Measurements from ENCODE around the gene OR52J3.

DNA sequence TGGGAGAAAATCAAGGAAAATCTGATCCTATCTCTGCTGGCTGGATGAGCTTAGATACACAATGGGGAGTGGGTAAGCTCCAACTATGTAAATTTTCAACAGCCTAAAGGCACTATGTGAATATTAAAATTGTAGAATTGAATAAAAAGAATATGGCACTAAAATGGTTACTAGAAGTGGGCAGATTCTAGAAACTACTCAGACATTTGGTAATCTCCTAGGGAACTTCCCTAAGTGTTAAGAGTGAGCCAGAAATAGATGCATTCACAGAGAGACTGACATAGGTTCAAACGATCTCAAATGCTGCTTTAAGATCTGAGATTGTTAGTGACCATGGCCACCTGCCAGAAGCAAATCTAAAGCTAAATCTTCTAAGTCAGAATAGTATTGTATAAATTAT, 18.7 kb downstream of the OR52J3 start:
- TF ChIP-seq, protein P1, sequence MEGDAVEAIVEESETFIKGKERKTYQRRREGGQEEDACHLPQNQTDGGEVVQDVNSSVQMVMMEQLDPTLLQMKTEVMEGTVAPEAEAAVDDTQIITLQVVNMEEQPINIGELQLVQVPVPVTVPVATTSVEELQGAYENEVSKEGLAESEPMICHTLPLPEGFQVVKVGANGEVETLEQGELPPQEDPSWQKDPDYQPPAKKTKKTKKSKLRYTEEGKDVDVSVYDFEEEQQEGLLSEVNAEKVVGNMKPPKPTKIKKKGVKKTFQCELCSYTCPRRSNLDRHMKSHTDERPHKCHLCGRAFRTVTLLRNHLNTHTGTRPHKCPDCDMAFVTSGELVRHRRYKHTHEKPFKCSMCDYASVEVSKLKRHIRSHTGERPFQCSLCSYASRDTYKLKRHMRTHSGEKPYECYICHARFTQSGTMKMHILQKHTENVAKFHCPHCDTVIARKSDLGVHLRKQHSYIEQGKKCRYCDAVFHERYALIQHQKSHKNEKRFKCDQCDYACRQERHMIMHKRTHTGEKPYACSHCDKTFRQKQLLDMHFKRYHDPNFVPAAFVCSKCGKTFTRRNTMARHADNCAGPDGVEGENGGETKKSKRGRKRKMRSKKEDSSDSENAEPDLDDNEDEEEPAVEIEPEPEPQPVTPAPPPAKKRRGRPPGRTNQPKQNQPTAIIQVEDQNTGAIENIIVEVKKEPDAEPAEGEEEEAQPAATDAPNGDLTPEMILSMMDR (optimal IDR thresholded peaks at IDR 0.05 in 1 of 3, IDR thresholded peaks at IDR 0.05 in 1 of 3, conservative IDR thresholded peaks at IDR 0.05 in 1 of 3; ENCODE audit: extremely low read depth in 1 of 3, insufficient read depth in 2 of 3, low read length in 3 of 3): no peak
- no peak for TF ChIP-seq EZH2 (IDR thresholded peaks at IDR 0.05; ENCODE audit: low read length)

All from keratinocyte (primary cell).